ENCODE data around the gene LMX1B.
A peak's percentile ranks its signal among the peaks of the same experiment; 100 is the strongest.

The LMX1B gene

GRCh38 chr9:126690431-126691051, 76.8 kb downstream of the LMX1B start (continued):
- TF ChIP-seq KLF10 (tag by site-specific recombination; IDR thresholded peaks at IDR 0.05) (no peak), ZNF121 (tag by site-specific recombination; IDR thresholded peaks at IDR 0.05) (no peak), ZBTB8A (tag by site-specific recombination; IDR thresholded peaks at IDR 0.05) (peak; percentile 28; the same call in 1 of the 2 replicates), MEIS1 (CRISPR knock-in tag; IDR thresholded peaks at IDR 0.05; ENCODE audit: borderline replicate concordance) (no peak), KLF7 (tag by site-specific recombination; IDR thresholded peaks at IDR 0.05; ENCODE audit: borderline replicate concordance) (peak; percentile 13; the same call in 1 of the 2 replicates)
- TF ChIP-seq, protein P1, sequence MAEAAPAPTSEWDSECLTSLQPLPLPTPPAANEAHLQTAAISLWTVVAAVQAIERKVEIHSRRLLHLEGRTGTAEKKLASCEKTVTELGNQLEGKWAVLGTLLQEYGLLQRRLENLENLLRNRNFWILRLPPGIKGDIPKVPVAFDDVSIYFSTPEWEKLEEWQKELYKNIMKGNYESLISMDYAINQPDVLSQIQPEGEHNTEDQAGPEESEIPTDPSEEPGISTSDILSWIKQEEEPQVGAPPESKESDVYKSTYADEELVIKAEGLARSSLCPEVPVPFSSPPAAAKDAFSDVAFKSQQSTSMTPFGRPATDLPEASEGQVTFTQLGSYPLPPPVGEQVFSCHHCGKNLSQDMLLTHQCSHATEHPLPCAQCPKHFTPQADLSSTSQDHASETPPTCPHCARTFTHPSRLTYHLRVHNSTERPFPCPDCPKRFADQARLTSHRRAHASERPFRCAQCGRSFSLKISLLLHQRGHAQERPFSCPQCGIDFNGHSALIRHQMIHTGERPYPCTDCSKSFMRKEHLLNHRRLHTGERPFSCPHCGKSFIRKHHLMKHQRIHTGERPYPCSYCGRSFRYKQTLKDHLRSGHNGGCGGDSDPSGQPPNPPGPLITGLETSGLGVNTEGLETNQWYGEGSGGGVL (tag by site-specific recombination; IDR thresholded peaks at IDR 0.05), result no peak
- TF ChIP-seq, protein P2, sequence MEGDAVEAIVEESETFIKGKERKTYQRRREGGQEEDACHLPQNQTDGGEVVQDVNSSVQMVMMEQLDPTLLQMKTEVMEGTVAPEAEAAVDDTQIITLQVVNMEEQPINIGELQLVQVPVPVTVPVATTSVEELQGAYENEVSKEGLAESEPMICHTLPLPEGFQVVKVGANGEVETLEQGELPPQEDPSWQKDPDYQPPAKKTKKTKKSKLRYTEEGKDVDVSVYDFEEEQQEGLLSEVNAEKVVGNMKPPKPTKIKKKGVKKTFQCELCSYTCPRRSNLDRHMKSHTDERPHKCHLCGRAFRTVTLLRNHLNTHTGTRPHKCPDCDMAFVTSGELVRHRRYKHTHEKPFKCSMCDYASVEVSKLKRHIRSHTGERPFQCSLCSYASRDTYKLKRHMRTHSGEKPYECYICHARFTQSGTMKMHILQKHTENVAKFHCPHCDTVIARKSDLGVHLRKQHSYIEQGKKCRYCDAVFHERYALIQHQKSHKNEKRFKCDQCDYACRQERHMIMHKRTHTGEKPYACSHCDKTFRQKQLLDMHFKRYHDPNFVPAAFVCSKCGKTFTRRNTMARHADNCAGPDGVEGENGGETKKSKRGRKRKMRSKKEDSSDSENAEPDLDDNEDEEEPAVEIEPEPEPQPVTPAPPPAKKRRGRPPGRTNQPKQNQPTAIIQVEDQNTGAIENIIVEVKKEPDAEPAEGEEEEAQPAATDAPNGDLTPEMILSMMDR (tag by site-specific recombination; IDR thresholded peaks at IDR 0.05), result peak; percentile 60; the same call in 1 of the 2 replicates

DNA sequence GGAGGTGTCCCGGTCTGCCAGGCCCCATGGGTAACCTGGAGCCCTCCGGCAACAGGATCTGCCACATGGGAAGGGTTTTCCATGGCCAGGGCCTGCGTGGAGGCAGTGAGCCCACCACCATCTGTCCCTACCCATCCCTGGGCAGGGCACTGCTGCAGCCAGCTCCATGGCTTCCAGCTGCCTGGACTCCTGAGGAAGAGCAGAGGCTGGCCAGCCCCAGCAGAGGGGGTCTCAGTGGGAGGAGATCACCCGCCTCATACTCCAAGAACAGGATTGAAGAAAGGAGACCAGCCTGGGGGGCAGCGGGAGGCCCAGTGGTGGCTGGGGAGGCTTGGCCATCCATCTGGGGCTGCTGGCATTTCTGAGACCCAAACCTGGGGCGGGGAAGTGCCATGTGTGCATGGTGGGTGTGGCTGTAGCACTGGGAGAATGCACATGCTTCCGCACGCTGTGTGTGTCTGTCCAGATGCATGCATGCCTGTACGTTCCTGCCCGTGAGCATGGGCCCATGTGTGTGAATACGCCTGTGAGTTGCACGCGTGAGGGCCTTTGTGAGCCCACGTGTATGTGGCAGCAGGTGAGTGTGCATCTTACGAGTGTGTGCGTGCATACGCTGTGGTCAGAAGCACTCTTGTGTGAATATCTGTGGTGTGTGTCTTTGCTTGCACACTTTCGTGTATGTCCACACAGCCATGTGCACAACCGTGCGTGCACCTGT, 78.5 kb downstream of the LMX1B start:
- H3K4me3 ChIP-seq (ENCODE audit: low read depth, low read length), result no peak overlapping the region
- ChIA-PET CTCF (interaction anchor here (3.0 to 7.4 kb wide), 3 partner anchors 11 to 89 kb away, joined by 12 to 114 read pairs (median 24); no protein-coding TSS in a partner anchor), POLR2A (interaction anchor here (3.4 kb wide), 1 partner anchor 78 kb away, joined by 16 read pairs; the partner anchor contains the start of gene LMX1B)
- peaks cover 0 to 39% of the 10 kb centered on the region in 2 experiments; a peak in 1 of 3 replicates for H3K36me3 ChIP-seq (ENCODE audit: control insufficient read depth in 2 of 2, insufficient read depth in 1 of 2, low read length in 2 of 2)
- H3K27ac ChIP-seq (ENCODE audit: extremely low read depth, low read depth, low read length), result no peak overlapping the region
- H3K4me1 ChIP-seq (ENCODE audit: control insufficient read depth, insufficient read depth, low read length), result no peaks in the 10 kb centered on the region
- TF ChIP-seq, protein P3, sequence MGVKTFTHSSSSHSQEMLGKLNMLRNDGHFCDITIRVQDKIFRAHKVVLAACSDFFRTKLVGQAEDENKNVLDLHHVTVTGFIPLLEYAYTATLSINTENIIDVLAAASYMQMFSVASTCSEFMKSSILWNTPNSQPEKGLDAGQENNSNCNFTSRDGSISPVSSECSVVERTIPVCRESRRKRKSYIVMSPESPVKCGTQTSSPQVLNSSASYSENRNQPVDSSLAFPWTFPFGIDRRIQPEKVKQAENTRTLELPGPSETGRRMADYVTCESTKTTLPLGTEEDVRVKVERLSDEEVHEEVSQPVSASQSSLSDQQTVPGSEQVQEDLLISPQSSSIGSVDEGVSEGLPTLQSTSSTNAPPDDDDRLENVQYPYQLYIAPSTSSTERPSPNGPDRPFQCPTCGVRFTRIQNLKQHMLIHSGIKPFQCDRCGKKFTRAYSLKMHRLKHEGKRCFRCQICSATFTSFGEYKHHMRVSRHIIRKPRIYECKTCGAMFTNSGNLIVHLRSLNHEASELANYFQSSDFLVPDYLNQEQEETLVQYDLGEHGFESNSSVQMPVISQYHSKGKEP (tag by site-specific recombination; IDR thresholded peaks at IDR 0.05), result no peak
- TF ChIP-seq, protein P4, sequence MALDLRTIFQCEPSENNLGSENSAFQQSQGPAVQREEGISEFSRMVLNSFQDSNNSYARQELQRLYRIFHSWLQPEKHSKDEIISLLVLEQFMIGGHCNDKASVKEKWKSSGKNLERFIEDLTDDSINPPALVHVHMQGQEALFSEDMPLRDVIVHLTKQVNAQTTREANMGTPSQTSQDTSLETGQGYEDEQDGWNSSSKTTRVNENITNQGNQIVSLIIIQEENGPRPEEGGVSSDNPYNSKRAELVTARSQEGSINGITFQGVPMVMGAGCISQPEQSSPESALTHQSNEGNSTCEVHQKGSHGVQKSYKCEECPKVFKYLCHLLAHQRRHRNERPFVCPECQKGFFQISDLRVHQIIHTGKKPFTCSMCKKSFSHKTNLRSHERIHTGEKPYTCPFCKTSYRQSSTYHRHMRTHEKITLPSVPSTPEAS (tag by site-specific recombination; IDR thresholded peaks at IDR 0.05), result no peak
- TF ChIP-seq ZNF629 (tag by site-specific recombination; IDR thresholded peaks at IDR 0.05) (no peak), ZNF24 (tag by site-specific recombination; IDR thresholded peaks at IDR 0.05) (no peak), ZNF174 (tag by site-specific recombination; IDR thresholded peaks at IDR 0.05) (no peak), ZBTB8A (tag by site-specific recombination; IDR thresholded peaks at IDR 0.05) (no peak), HOXA7 (CRISPR knock-in tag; IDR thresholded peaks at IDR 0.05; ENCODE audit: borderline replicate concordance) (no peak), MEIS1 (CRISPR knock-in tag; IDR thresholded peaks at IDR 0.05; ENCODE audit: borderline replicate concordance) (no peak)
- TF ChIP-seq, protein P5, sequence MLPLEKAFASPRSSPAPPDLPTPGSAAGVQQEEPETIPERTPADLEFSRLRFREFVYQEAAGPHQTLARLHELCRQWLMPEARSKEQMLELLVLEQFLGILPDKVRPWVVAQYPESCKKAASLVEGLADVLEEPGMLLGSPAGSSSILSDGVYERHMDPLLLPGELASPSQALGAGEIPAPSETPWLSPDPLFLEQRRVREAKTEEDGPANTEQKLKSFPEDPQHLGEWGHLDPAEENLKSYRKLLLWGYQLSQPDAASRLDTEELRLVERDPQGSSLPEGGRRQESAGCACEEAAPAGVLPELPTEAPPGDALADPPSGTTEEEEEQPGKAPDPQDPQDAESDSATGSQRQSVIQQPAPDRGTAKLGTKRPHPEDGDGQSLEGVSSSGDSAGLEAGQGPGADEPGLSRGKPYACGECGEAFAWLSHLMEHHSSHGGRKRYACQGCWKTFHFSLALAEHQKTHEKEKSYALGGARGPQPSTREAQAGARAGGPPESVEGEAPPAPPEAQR (tag by site-specific recombination; IDR thresholded peaks at IDR 0.05), result no peak
- no peaks in the 10 kb centered on the region for H3K9me3 ChIP-seq (ENCODE audit: control insufficient read depth, insufficient read depth, low read depth, low read length)

Data from HEK293 (cell line).